OCI-LY3 (cell line): ENCODE results near the gene ASRGL1.

Experiments used
- H2AFZ ChIP-seq: fragments of 200-600, 300-600 bp; shearing (Covaris generic); 2 replicates; pipeline ENCODE4 v1.6.0; 2014; ENCODE audit warnings: antibody characterized with exemption, low read depth, low read length
- H3K27ac ChIP-seq: fragments of 200-600, 300-600 bp; sonication (generic); 2 replicates; pipeline ENCODE4 v1.5.1; 2014; ENCODE audit warnings: mild to moderate bottlenecking, low read length, moderate library complexity, mixed read lengths
- H3K27me3 ChIP-seq: fragments of 200-600, 300-600 bp; sonication (generic); 2 replicates; pipeline ENCODE4 v1.6.1; 2014; ENCODE audit warnings: low read depth, low read length, mixed read lengths
- H3K36me3 ChIP-seq: fragments of 200-600, 300-600 bp; sonication (generic); replicated peaks from 2 replicates; pipeline ENCODE3; 2014; ENCODE audit warnings: low read depth, low read length, mixed read lengths
- H3K4me1 ChIP-seq: fragments of 300-600, 200-600 bp; sonication (generic); 2 replicates; pipeline ENCODE4 v1.6.1; 2014; ENCODE audit warnings: low read length, mixed read lengths
- H3K4me2 ChIP-seq: fragments of 200-600, 300-600 bp; sonication (generic); 2 replicates; pipeline ENCODE4 v1.6.1; 2014; ENCODE audit warnings: low read length, mixed read lengths
- H3K4me3 ChIP-seq: fragments of 300-600, 200-600 bp; sonication (generic); 2 replicates; pipeline ENCODE4 v1.5.1; 2014; ENCODE audit warnings: antibody characterized with exemption, mild to moderate bottlenecking, low read length, moderate library complexity
- H3K79me2 ChIP-seq: fragments of 300-600, 200-600 bp; shearing (Covaris generic); 2 replicates; pipeline ENCODE4 v1.6.1; 2014; ENCODE audit warnings: mild to moderate bottlenecking, low read length, mixed read lengths
- H3K9ac ChIP-seq: fragments of 300-600, 200-600 bp; shearing (Covaris generic); 2 replicates; pipeline ENCODE4 v1.6.0; 2014; ENCODE audit warnings: mild to moderate bottlenecking, low read length, moderate library complexity
- H3K9me3 ChIP-seq: fragments of 200-600, 300-600 bp; shearing (Covaris generic); 2 replicates; pipeline ENCODE4 v1.6.1; 2014; ENCODE audit warnings: low read length, mixed read lengths; ENCODE audit not compliant: insufficient read depth
- H4K20me1 ChIP-seq: fragments of 200-600, 300-600 bp; sonication (generic); 2 replicates; pipeline ENCODE4 v1.6.1; 2016; ENCODE audit warnings: low read length, mixed read lengths; ENCODE audit not compliant: insufficient read depth
- CTCF ChIP-seq: fragments of 200-600, 300-600 bp; sonication (generic); IDR thresholded peaks from 2 replicates; pipeline ENCODE4 v1.5.1; 2014; ENCODE audit warnings: antibody characterized with exemption, low read length, low read depth
- EZH2phosphoT487 ChIP-seq: fragments of 200-600 bp; shearing (Covaris generic); IDR thresholded peaks from 2 replicates; pipeline ENCODE4 v1.6.1; 2018; ENCODE audit warnings: antibody characterized with exemption, mixed run types, low read depth

The ASRGL1 gene

DNA sequence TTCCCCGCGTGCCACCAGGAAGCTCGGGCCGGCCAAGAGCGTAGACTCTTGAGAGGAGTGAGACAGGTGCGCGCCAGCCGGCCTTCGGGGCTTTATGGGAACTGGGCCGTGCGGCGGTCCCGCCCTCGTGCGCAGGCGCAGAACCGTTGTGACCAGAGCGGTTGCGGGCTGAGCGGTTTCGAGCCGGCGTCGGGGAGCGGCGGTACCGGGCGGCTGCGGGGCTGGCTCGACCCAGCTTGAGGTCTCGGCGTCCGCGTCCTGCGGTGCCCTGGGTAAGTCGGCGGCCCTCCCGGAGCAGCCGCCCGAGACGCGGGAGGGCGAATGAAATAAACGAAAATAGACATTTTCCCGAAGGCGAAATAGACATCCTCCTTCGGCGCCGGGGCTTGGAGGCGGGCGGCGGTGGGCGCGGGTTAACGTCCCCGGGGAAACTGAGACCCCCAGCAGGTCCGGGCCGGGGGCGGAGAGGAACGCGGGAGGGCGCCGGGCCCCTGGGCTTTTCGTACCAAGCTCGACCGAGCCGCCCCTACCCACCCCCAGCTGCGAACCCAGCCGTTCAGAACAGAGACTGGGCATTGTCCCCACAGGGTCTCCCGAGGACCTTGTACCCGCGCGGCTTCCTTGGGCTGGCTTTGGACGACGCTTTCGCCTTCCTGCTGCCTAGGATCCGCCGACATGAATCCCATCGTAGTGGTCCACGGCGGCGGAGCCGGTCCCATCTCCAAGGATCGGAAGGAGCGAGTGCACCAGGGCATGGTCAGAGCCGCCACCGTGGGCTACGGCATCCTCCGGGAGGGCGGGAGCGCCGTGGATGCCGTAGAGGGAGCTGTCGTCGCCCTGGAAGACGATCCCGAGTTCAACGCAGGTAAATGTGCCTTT is at the start of gene ASRGL1:
Gene ASRGL1, plus strand, starts transcription at position 146 of the 879 bp plus-strand sequence. Its CDS starts 530 bp downstream, at position 676.
- peak within 1 kb of the TSS; percentile 72 for H3K9ac ChIP-seq
- peaks cover 11% of the 10 kb centered on the region for H3K27me3 ChIP-seq
- no peaks in the 10 kb centered on the region for H3K9me3 ChIP-seq
- H3K27ac ChIP-seq, result no peak within 1 kb of the TSS
- peak within 1 kb of the TSS; percentile 89 for H3K4me3 ChIP-seq
- no peak for TF ChIP-seq CTCF
- no peak for TF ChIP-seq EZH2phosphoT487
- H4K20me1 ChIP-seq, result no peaks in the 10 kb centered on the region
- peaks cover 4% of the 10 kb centered on the region; the same call in 1 of the 2 replicates for H3K79me2 ChIP-seq
- H2AFZ ChIP-seq, result peak within 1 kb of the TSS; percentile 77
- no peaks in the 10 kb centered on the region for H3K36me3 ChIP-seq
- peaks cover 11% of the 10 kb centered on the region for H3K4me1 ChIP-seq
- peak within 1 kb of the TSS; percentile 96 for H3K4me2 ChIP-seq

GRCh38 chr11:62295504-62295903 is 41.7 kb upstream of the ASRGL1 start:
- Histone ChIP-seq H3K9me3 (no peaks in the 10 kb centered on the region), H4K20me1 (no peaks in the 10 kb centered on the region), H3K27ac (no peak overlapping the region), H2AFZ (no peak overlapping the region), H3K4me1 (no peaks in the 10 kb centered on the region), H3K79me2 (no peaks in the 10 kb centered on the region), H3K36me3 (no peaks in the 10 kb centered on the region), H3K4me2 (no peak overlapping the region), H3K27me3 (peaks cover 41% of the 10 kb centered on the region), H3K4me3 (no peak overlapping the region), H3K9ac (no peak overlapping the region)
- TF ChIP-seq EZH2phosphoT487 (no peak), CTCF (no peak)

- TF ChIP-seq CTCF, result no peak
- no peak for TF ChIP-seq EZH2phosphoT487
- Histone ChIP-seq H3K4me3 (no peak within 1 kb of the TSS), H3K4me1 (no peaks in the 10 kb centered on the region), H3K27ac (no peak within 1 kb of the TSS), H3K9me3 (no peaks in the 10 kb centered on the region), H2AFZ (no peak within 1 kb of the TSS), H4K20me1 (no peaks in the 10 kb centered on the region), H3K9ac (no peak within 1 kb of the TSS), H3K79me2 (no peaks in the 10 kb centered on the region), H3K4me2 (no peak within 1 kb of the TSS), H3K36me3 (no peaks in the 10 kb centered on the region), H3K27me3 (peaks cover 55% of the 10 kb centered on the region)
Measured at GRCh38 chr11:62298975-62299374, 38.3 kb upstream of the ASRGL1 start, which contains the start of gene SCGB1D4. SCGB1D4 (minus strand) TSS chr11:62299075; CDS start chr11:62299010, 65 bp downstream.

DNA sequence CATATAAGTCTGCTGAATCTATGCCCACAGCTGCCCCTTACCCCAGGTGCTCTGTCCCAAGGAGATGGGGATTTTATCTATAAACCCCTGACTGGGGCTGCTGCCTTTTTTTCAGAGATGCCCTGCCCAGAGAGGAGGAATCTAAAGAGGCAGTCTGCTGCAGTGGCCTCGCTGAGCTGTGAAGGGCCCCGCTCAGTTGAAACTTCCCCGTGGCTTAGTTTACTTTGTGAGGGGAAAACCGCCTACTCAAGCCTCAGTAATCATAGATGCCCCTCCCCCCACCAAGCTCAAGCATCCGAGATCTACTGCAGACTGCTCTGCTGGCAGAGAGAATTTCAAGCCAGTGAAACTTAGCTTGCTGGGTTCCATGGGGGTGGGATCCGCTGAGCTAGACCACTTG is 31.0 kb upstream of the ASRGL1 start:
- no peak overlapping the region for H3K4me2 ChIP-seq
- no peak overlapping the region for H3K4me3 ChIP-seq
- no peak overlapping the region for H3K9ac ChIP-seq
- no peaks in the 10 kb centered on the region for H3K36me3 ChIP-seq
- H2AFZ ChIP-seq, result no peak overlapping the region
- H4K20me1 ChIP-seq, result no peaks in the 10 kb centered on the region
- H3K27ac ChIP-seq, result no peak overlapping the region
- H3K9me3 ChIP-seq, result no peaks in the 10 kb centered on the region
- peaks cover 9% of the 10 kb centered on the region; the same call in 1 of the 2 replicates for H3K4me1 ChIP-seq
- H3K27me3 ChIP-seq, result peaks cover 44% of the 10 kb centered on the region
- no peaks in the 10 kb centered on the region for H3K79me2 ChIP-seq
- TF ChIP-seq EZH2phosphoT487 (no peak), CTCF (no peak)
